GM12874 (cell line): ENCODE data around the gene FABP7.

Source experiments
- TF ChIP-seq, protein P1 (sequence below): IDR thresholded peaks from 2 replicates; pipeline ENCODE4 v1.5.1; 2011; ENCODE audit warnings: low read depth, mild to moderate bottlenecking, control low read depth, low read length, moderate library complexity; ENCODE audit not compliant: insufficient read depth

FABP7 gene

GRCh38 chr6:122831511-122831910 lies 52.0 kb downstream of the FABP7 start:
- TF ChIP-seq, protein P1, sequence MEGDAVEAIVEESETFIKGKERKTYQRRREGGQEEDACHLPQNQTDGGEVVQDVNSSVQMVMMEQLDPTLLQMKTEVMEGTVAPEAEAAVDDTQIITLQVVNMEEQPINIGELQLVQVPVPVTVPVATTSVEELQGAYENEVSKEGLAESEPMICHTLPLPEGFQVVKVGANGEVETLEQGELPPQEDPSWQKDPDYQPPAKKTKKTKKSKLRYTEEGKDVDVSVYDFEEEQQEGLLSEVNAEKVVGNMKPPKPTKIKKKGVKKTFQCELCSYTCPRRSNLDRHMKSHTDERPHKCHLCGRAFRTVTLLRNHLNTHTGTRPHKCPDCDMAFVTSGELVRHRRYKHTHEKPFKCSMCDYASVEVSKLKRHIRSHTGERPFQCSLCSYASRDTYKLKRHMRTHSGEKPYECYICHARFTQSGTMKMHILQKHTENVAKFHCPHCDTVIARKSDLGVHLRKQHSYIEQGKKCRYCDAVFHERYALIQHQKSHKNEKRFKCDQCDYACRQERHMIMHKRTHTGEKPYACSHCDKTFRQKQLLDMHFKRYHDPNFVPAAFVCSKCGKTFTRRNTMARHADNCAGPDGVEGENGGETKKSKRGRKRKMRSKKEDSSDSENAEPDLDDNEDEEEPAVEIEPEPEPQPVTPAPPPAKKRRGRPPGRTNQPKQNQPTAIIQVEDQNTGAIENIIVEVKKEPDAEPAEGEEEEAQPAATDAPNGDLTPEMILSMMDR: no peak

DNA sequence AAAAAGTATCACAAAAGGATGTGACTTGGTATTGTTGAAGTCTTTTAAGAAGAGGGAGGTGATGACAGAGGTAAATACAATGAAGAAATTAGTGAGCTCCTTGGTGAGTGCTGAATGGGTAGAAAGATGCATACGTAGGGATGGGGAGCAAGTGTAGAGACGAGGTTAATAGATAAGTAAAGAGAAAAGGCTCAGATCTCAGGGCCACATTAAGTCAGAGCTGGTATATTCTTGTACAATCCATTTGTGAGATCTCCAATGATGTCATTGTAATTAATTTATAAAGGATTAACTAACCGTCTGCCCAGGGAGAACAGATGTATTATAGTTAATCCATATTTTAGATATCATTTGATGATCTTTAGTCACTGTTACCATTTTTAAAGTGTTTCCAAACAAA lies 52.9 kb downstream of the FABP7 start:
- TF ChIP-seq, protein P1: no peak

DNA sequence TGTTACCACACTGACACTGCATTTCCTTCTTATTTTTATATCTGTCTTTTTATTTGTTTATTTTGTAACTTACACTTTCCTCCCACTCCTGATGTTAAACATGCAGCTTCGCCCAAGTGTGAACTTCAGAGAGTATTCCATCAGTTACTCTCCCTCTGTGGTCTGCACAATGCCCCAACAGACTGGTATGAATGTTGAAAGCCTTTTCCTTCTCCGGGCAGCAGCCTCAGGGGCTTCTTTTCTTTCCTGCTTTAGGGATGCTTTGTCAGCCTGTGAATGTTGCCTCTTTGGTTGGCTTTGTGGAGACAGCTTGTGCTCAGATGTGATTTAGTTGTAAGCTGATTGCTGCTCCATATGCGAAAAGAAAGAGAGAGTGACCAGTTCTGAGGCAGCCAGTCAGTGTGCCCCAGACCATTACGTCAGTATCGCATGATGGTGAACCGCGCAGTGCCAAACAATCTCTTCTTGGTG lies 53.5 kb downstream of the FABP7 start:
- TF ChIP-seq, protein P1: no peak
